CD4-positive, alpha-beta memory T cell (primary cell): ENCODE data around the gene SLU7. TPM values are rescaled to one million over a fixed set of nuclear protein-coding genes. Genes with fewer than 3 reads are reported as not detected.

Experiments used
- CTCF ChIA-PET: fragments of 350-600 bp; sonication (Branson Sonifier 250); formaldehyde crosslinking; loops from one replicate; lab custom pipeline; 2021; ENCODE audit warnings: inconsistent platforms; ENCODE audit not compliant: partially characterized antibody; lab: Charles Lee
- POLR2A ChIA-PET: fragments of 350-600 bp; sonication (Branson Sonifier 250); formaldehyde crosslinking; loops from one replicate; lab custom pipeline; 2021; ENCODE audit not compliant: partially characterized antibody; lab: Charles Lee
- DNase-seq, 5 donors: peaks; one replicate each; pipeline versions ENCODE4 v3.0.0 to v3.0.0-alpha.2; 2020 to 2022; ENCODE audit warnings: mixed read lengths in 1 of 5
- H3K27ac ChIP-seq: one replicate; pipeline ENCODE4 v1.7.0; 2013; ENCODE audit warnings: low read depth, low read length
- H3K27me3 ChIP-seq: 2 replicates; pipeline ENCODE4 v1.7.0; 2013; ENCODE audit warnings: mild to moderate bottlenecking, low read length, moderate library complexity; ENCODE audit not compliant: insufficient read depth
- H3K36me3 ChIP-seq: 2 replicates; pipeline ENCODE4 v1.7.0; 2013; ENCODE audit warnings: mild to moderate bottlenecking, low read length, moderate library complexity; ENCODE audit not compliant: insufficient read depth
- H3K4me1 ChIP-seq: 2 replicates; pipeline ENCODE4 v1.7.0; 2013; ENCODE audit warnings: mild to moderate bottlenecking, low read length, moderate library complexity; ENCODE audit not compliant: insufficient read depth
- H3K4me3 ChIP-seq, 2 donors: one replicate each; pipeline ENCODE4 v1.7.0; 2013; ENCODE audit warnings: low read length in 2 of 2, mild to moderate bottlenecking in 1 of 2
- H3K9me3 ChIP-seq, 2 donors: one replicate each; pipeline ENCODE4 v1.7.0; 2013; ENCODE audit warnings: low read length in 2 of 2, control low read depth in 1 of 2; ENCODE audit not compliant: control insufficient read depth in 1 of 2
- H3K27ac Mint-ChIP-seq, 7 donors: one replicate each; pipeline ENCODE4 v1.8.0; 2020 to 2021; ENCODE audit warnings: mixed read lengths in 7 of 7, mild to moderate bottlenecking in 6 of 7, inconsistent platforms in 3 of 7, moderate library complexity in 3 of 7
- H3K27me3 Mint-ChIP-seq, 2 donors: one replicate each; pipeline ENCODE4 v1.8.0; 2020 to 2021; ENCODE audit warnings: mixed read lengths in 2 of 2
- H3K36me3 Mint-ChIP-seq, 2 donors: one replicate each; pipeline ENCODE4 v1.8.0; 2020 to 2021; ENCODE audit warnings: mixed read lengths in 2 of 2, inconsistent platforms in 1 of 2, mild to moderate bottlenecking in 1 of 2
- H3K4me1 Mint-ChIP-seq, 4 donors: one replicate each; pipeline ENCODE4 v1.8.0; 2020 to 2021; ENCODE audit warnings: mixed read lengths in 4 of 4, mild to moderate bottlenecking in 1 of 4
- H3K4me3 Mint-ChIP-seq, 8 donors: one replicate each; pipeline ENCODE4 v1.8.0; 2020 to 2021; ENCODE audit warnings: mixed read lengths in 8 of 8, mild to moderate bottlenecking in 7 of 8, moderate library complexity in 6 of 8, inconsistent platforms in 3 of 8
- H3K9me3 Mint-ChIP-seq, 8 donors: one replicate each; pipeline ENCODE4 v1.8.0; 2020 to 2021; ENCODE audit warnings: mixed read lengths in 8 of 8, mild to moderate bottlenecking in 5 of 8, inconsistent platforms in 3 of 8, moderate library complexity in 1 of 8
- intact Hi-C: fragments of 100-400 bp; cut with micrococcal nuclease; formaldehyde crosslinking; loops from one replicate; pipeline ENCODE4 v1.15.1; 2023
- polyA plus RNA-seq, 2 donors: library from polyadenylated mRNA; unstranded; fragments of 300-500 nt; fragmentation: Illumina TruSeq; gene quantifications; one replicate each; pipeline ENCODE4 v1.2.3, GENCODE V29; 2021
- total RNA-seq, 2 experiments: library from RNA; stranded (reverse); gene quantifications; one replicate each; pipeline ENCODE4 v1.2.3, GENCODE V29; 2021

Gene SLU7
- total and polyA plus RNA-seq, 4 experiments from 2014 or later, result 50.8 to 93.9 (median 87.6) TPM

- DNase-seq, result no peak
- Histone ChIP-seq H3K27me3 (no peaks in the 10 kb centered on the region), H3K36me3 (no peaks in the 10 kb centered on the region), H3K9me3 (no peaks in the 10 kb centered on the region), H3K27ac (no peak overlapping the region), H3K4me1 (no peaks in the 10 kb centered on the region), H3K4me3 (no peak overlapping the region)
- Mint-ChIP-seq H3K36me3 (no peaks in the 10 kb centered on the region), H3K27me3 (peaks cover 18 to 23% of the 10 kb centered on the region in 2 donors), H3K27ac (no peak overlapping the region), H3K4me1 (no peaks in the 10 kb centered on the region), H3K4me3 (no peak overlapping the region), H3K9me3 (peaks cover 0 to 1% (median 0%) of the 10 kb centered on the region in 8 donors)
- intact Hi-C loops, result no loop called here
- ChIA-PET POLR2A (no interaction called here), CTCF (interaction anchor here (1.4 to 1.6 kb wide), 2 partner anchors 34 to 36 kb away, joined by 4 to 5 read pairs; no protein-coding TSS in a partner anchor)
These were observed 39.4 kb downstream of the SLU7 start for GRCh38 chr5:160379511-160379910.

- peaks cover 0 to 1% (median 0%) of the 10 kb centered on the region in 8 donors for H3K9me3 Mint-ChIP-seq
- no peaks in the 10 kb centered on the region for H3K4me1 Mint-ChIP-seq
- Histone ChIP-seq H3K4me3 (no peak overlapping the region), H3K9me3 (no peaks in the 10 kb centered on the region), H3K36me3 (no peaks in the 10 kb centered on the region), H3K27ac (no peak overlapping the region), H3K4me1 (no peaks in the 10 kb centered on the region), H3K27me3 (no peaks in the 10 kb centered on the region)
- H3K4me3 Mint-ChIP-seq, result no peak overlapping the region
- intact Hi-C loops, result no loop called here
- no peaks in the 10 kb centered on the region for H3K36me3 Mint-ChIP-seq
- ChIA-PET POLR2A (no interaction called here), CTCF (interaction anchor here (1.0 kb wide), 1 partner anchor 149 kb away, joined by 3 read pairs; no protein-coding TSS in a partner anchor)
- DNase-seq, result no peak
- no peak overlapping the region for H3K27ac Mint-ChIP-seq
- H3K27me3 Mint-ChIP-seq, result peaks cover 22 to 25% of the 10 kb centered on the region in 2 donors
These were observed 40.6 kb downstream of the SLU7 start for GRCh38 chr5:160378330-160378729.

- Histone ChIP-seq H3K36me3 (no peaks in the 10 kb centered on the region), H3K4me1 (no peaks in the 10 kb centered on the region), H3K9me3 (no peaks in the 10 kb centered on the region), H3K27me3 (no peaks in the 10 kb centered on the region), H3K4me3 (no peak overlapping the region), H3K27ac (no peak overlapping the region)
- Mint-ChIP-seq H3K4me1 (no peaks in the 10 kb centered on the region), H3K27me3 (peaks cover 25 to 31% of the 10 kb centered on the region in 2 donors), H3K36me3 (no peaks in the 10 kb centered on the region), H3K27ac (no peak overlapping the region), H3K4me3 (no peak overlapping the region), H3K9me3 (peaks cover 0 to 1% (median 0%) of the 10 kb centered on the region in 8 donors)
- POLR2A ChIA-PET, result no interaction called here
- no peak for DNase-seq
- intact Hi-C loops, result no loop called here
- CTCF ChIA-PET, result interaction anchor here (0.6 kb wide), 1 partner anchor 42 kb away, joined by 4 read pairs; no protein-coding TSS in a partner anchor
These were observed 41.2 kb downstream of the SLU7 start for GRCh38 chr5:160377651-160378050.

GRCh38 chr5:160376416-160376815, 42.5 kb downstream of the SLU7 start:
- H3K4me1 Mint-ChIP-seq, result no peaks in the 10 kb centered on the region
- DNase-seq, result no peak
- ChIA-PET POLR2A (no interaction called here), CTCF (no interaction called here)
- peaks cover 0 to 1% (median 0%) of the 10 kb centered on the region in 8 donors for H3K9me3 Mint-ChIP-seq
- intact Hi-C loops, result no loop called here
- Histone ChIP-seq H3K27me3 (no peaks in the 10 kb centered on the region), H3K4me3 (no peak overlapping the region), H3K4me1 (no peaks in the 10 kb centered on the region), H3K36me3 (no peaks in the 10 kb centered on the region), H3K9me3 (no peaks in the 10 kb centered on the region), H3K27ac (no peak overlapping the region)
- no peak overlapping the region for H3K27ac Mint-ChIP-seq
- H3K36me3 Mint-ChIP-seq, result no peaks in the 10 kb centered on the region
- H3K4me3 Mint-ChIP-seq, result no peak overlapping the region
- peaks cover 28 to 36% of the 10 kb centered on the region in 2 donors for H3K27me3 Mint-ChIP-seq

- H3K36me3 ChIP-seq, result no peaks in the 10 kb centered on the region
- no peaks in the 10 kb centered on the region for H3K4me1 ChIP-seq
- no peak overlapping the region for H3K4me3 Mint-ChIP-seq
- peaks cover 6% of the 10 kb centered on the region for H3K27me3 ChIP-seq
- H3K27ac Mint-ChIP-seq, result no peak overlapping the region
- POLR2A ChIA-PET, result no interaction called here
- peaks cover 0 to 5% (median 4%) of the 10 kb centered on the region in 4 donors for H3K4me1 Mint-ChIP-seq
- peaks cover 0 to 1% (median 0%) of the 10 kb centered on the region in 8 donors for H3K9me3 Mint-ChIP-seq
- H3K27ac ChIP-seq, result no peak overlapping the region
- no peak for DNase-seq
- no peak overlapping the region for H3K4me3 ChIP-seq
- intact Hi-C loops, result no loop called here
- CTCF ChIA-PET, result no interaction called here
- no peaks in the 10 kb centered on the region for H3K9me3 ChIP-seq
- H3K36me3 Mint-ChIP-seq, result no peaks in the 10 kb centered on the region
- H3K27me3 Mint-ChIP-seq, result peaks cover 35 to 41% of the 10 kb centered on the region in 2 donors
These were observed 43.2 kb downstream of the SLU7 start for GRCh38 chr5:160375701-160376100.

GRCh38 chr5:160375166-160375565, 43.7 kb downstream of the SLU7 start:
- Mint-ChIP-seq H3K4me1 (peaks cover 0 to 7% (median 5%) of the 10 kb centered on the region in 4 donors), H3K27me3 (peaks cover 37 to 41% of the 10 kb centered on the region in 2 donors), H3K9me3 (peaks cover 0 to 1% (median 0%) of the 10 kb centered on the region in 8 donors)

GRCh38 chr5:160371294-160371693, 47.6 kb downstream of the SLU7 start:
- Histone ChIP-seq H3K27me3 (peaks cover 17% of the 10 kb centered on the region), H3K27ac (no peak overlapping the region), H3K4me1 (peaks cover 6% of the 10 kb centered on the region), H3K9me3 (no peaks in the 10 kb centered on the region), H3K36me3 (no peaks in the 10 kb centered on the region), H3K4me3 (no peak overlapping the region)
- ChIA-PET CTCF (no interaction called here), POLR2A (interaction anchor here (1.6 kb wide), 1 partner anchor 10 kb away, joined by 3 read pairs; no protein-coding TSS in a partner anchor)
- H3K27ac Mint-ChIP-seq, result no peak overlapping the region
- peaks cover 11 to 16% (median 15%) of the 10 kb centered on the region in 4 donors for H3K4me1 Mint-ChIP-seq
- H3K9me3 Mint-ChIP-seq, result no peaks in the 10 kb centered on the region
- H3K4me3 Mint-ChIP-seq, result peak overlapping the region in 7 of 8 donors; percentile 1 to 81 (median 42)
- DNase-seq, result no peak
- H3K36me3 Mint-ChIP-seq, result no peaks in the 10 kb centered on the region
- peaks cover 55 to 62% of the 10 kb centered on the region in 2 donors for H3K27me3 Mint-ChIP-seq
- intact Hi-C loops, result no loop called here

More at GRCh38 chr5:160375166-160375565, 43.7 kb downstream of the SLU7 start:
- ChIA-PET CTCF (no interaction called here), POLR2A (no interaction called here)
- Histone ChIP-seq H3K9me3 (no peaks in the 10 kb centered on the region), H3K4me1 (peaks cover under 1% of the 10 kb centered on the region), H3K36me3 (no peaks in the 10 kb centered on the region), H3K27me3 (peaks cover 11% of the 10 kb centered on the region), H3K27ac (no peak overlapping the region), H3K4me3 (no peak overlapping the region)
- no peak overlapping the region for H3K4me3 Mint-ChIP-seq
- no peak overlapping the region for H3K27ac Mint-ChIP-seq
- intact Hi-C loops, result no loop called here
- DNase-seq, result no peak
- H3K36me3 Mint-ChIP-seq, result no peaks in the 10 kb centered on the region
